ENCODE results near the gene GLB1L2.

Gene GLB1L2

GRCh38 chr11:134393638-134394037 lies 61.9 kb downstream of the GLB1L2 start (continued):
- no peak for TF ChIP-seq PPARA (CRISPR knock-in tag; IDR thresholded peaks at IDR 0.05; ENCODE audit: borderline replicate concordance)
- no peak for TF ChIP-seq OSR1 (CRISPR knock-in tag; IDR thresholded peaks at IDR 0.05)
- no peak for TF ChIP-seq BACH2 (CRISPR knock-in tag; IDR thresholded peaks at IDR 0.05; ENCODE audit: borderline replicate concordance)
- TF ChIP-seq ZNF70 (CRISPR knock-in tag; IDR thresholded peaks at IDR 0.05) = no peak
- no peak for TF ChIP-seq TCF4 (CRISPR knock-in tag; IDR thresholded peaks at IDR 0.05; ENCODE audit: borderline replicate concordance)
- no peak for TF ChIP-seq SNAI2 (CRISPR knock-in tag; IDR thresholded peaks at IDR 0.05)
- TF ChIP-seq ARNTL (CRISPR knock-in tag; IDR thresholded peaks at IDR 0.05; ENCODE audit: borderline replicate concordance, low read depth) = no peak

- ATAC-seq = no peak
- TF ChIP-seq POU6F1 (CRISPR knock-in tag; IDR thresholded peaks at IDR 0.05; ENCODE audit: borderline replicate concordance, low read depth) = no peak
- TF ChIP-seq PATZ1 (CRISPR knock-in tag; IDR thresholded peaks at IDR 0.05; ENCODE audit: borderline replicate concordance) = no peak
- no peak for TF ChIP-seq TOX (CRISPR knock-in tag; IDR thresholded peaks at IDR 0.05; ENCODE audit: borderline replicate concordance)
- TF ChIP-seq ZFP30 (CRISPR knock-in tag; IDR thresholded peaks at IDR 0.05) = no peak
- no peak for TF ChIP-seq RARB (CRISPR knock-in tag; IDR thresholded peaks at IDR 0.05)
- TF ChIP-seq ISL1 (CRISPR knock-in tag; IDR thresholded peaks at IDR 0.05) = no peak
These were observed 62.5 kb downstream of the GLB1L2 start for GRCh38 chr11:134394311-134394710.

GRCh38 chr11:134395002-134395401 lies 63.2 kb downstream of the GLB1L2 start:
- TF ChIP-seq OSR1 (CRISPR knock-in tag; IDR thresholded peaks at IDR 0.05) = no peak
- no peak for TF ChIP-seq ZNF70 (CRISPR knock-in tag; IDR thresholded peaks at IDR 0.05)
- no peak for ATAC-seq

DNA sequence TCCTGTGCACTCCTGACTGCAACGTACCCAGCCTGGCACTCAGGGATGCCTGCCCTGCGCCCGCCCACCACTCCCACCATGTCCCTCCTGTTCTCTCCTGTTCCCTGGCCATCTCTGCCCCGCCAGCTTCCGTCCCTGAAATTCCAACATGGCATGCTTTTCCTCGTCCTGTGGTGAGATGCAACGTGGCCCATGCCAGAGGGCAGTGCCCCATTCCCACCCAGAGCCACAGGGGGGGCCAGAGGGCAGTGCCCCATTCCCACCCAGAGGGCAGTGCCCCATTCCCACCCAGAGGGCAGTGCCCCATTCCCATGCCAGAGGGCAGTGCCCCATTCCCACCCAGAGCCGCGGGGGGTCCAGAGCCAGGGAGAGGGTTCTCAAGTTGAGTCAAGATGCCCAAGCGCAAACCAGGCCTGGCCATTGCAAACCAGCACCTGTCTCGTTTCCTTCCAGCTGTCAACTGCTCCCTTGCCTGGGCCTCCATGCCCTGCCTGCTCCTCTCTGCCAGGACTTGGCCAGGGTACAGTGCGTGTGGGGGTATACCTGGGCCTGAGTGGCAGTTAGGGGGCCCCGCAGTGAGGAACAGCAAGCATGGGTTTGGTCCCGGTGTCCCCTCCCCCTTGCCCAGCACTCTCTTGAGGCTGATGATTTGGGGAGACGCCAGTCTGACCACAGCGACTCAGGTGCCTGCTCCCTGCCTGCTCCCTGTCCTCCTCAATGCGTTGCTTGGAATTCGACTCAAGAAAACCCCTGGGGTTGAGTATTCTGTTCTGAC lies 65.7 kb downstream of the GLB1L2 start:
- no peak for ATAC-seq
- TF ChIP-seq ESRRG (CRISPR knock-in tag; IDR thresholded peaks at IDR 0.05) (no peak), TOX (CRISPR knock-in tag; IDR thresholded peaks at IDR 0.05; ENCODE audit: borderline replicate concordance) (no peak), ZNF70 (CRISPR knock-in tag; IDR thresholded peaks at IDR 0.05) (no peak), GLIS3 (CRISPR knock-in tag; IDR thresholded peaks at IDR 0.05) (no peak), CSDC2 (CRISPR knock-in tag; IDR thresholded peaks at IDR 0.05) (no peak), RARB (CRISPR knock-in tag; IDR thresholded peaks at IDR 0.05) (no peak), ZFP3 (CRISPR knock-in tag; IDR thresholded peaks at IDR 0.05) (no peak), SNAI2 (CRISPR knock-in tag; IDR thresholded peaks at IDR 0.05) (no peak), PATZ1 (CRISPR knock-in tag; IDR thresholded peaks at IDR 0.05; ENCODE audit: borderline replicate concordance) (no peak), OSR1 (CRISPR knock-in tag; IDR thresholded peaks at IDR 0.05) (no peak), CREB5 (CRISPR knock-in tag; IDR thresholded peaks at IDR 0.05; ENCODE audit: low read depth) (no peak), ISL1 (CRISPR knock-in tag; IDR thresholded peaks at IDR 0.05) (no peak)
- TF ChIP-seq, protein P1, sequence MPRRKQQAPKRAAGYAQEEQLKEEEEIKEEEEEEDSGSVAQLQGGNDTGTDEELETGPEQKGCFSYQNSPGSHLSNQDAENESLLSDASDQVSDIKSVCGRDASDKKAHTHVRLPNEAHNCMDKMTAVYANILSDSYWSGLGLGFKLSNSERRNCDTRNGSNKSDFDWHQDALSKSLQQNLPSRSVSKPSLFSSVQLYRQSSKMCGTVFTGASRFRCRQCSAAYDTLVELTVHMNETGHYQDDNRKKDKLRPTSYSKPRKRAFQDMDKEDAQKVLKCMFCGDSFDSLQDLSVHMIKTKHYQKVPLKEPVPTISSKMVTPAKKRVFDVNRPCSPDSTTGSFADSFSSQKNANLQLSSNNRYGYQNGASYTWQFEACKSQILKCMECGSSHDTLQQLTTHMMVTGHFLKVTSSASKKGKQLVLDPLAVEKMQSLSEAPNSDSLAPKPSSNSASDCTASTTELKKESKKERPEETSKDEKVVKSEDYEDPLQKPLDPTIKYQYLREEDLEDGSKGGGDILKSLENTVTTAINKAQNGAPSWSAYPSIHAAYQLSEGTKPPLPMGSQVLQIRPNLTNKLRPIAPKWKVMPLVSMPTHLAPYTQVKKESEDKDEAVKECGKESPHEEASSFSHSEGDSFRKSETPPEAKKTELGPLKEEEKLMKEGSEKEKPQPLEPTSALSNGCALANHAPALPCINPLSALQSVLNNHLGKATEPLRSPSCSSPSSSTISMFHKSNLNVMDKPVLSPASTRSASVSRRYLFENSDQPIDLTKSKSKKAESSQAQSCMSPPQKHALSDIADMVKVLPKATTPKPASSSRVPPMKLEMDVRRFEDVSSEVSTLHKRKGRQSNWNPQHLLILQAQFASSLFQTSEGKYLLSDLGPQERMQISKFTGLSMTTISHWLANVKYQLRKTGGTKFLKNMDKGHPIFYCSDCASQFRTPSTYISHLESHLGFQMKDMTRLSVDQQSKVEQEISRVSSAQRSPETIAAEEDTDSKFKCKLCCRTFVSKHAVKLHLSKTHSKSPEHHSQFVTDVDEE (CRISPR knock-in tag; IDR thresholded peaks at IDR 0.05) = no peak

Measured in SK-N-SH treated with all-trans-retinoic acid at 6 μM for 48 hours (cell line).